Activated T-helper 1 cell treated with Interleukin-2 at 50 U/mL for 16 hours (primary cell): Measurements from ENCODE around the gene ABTB1.
A peak's percentile ranks its signal among the peaks of the same experiment; 100 is the strongest.

Experiments
- DNase-seq: peaks from one replicate; pipeline ENCODE4 v3.0.0-alpha.2; 2020; ENCODE audit warnings: low read depth

Gene ABTB1

DNA sequence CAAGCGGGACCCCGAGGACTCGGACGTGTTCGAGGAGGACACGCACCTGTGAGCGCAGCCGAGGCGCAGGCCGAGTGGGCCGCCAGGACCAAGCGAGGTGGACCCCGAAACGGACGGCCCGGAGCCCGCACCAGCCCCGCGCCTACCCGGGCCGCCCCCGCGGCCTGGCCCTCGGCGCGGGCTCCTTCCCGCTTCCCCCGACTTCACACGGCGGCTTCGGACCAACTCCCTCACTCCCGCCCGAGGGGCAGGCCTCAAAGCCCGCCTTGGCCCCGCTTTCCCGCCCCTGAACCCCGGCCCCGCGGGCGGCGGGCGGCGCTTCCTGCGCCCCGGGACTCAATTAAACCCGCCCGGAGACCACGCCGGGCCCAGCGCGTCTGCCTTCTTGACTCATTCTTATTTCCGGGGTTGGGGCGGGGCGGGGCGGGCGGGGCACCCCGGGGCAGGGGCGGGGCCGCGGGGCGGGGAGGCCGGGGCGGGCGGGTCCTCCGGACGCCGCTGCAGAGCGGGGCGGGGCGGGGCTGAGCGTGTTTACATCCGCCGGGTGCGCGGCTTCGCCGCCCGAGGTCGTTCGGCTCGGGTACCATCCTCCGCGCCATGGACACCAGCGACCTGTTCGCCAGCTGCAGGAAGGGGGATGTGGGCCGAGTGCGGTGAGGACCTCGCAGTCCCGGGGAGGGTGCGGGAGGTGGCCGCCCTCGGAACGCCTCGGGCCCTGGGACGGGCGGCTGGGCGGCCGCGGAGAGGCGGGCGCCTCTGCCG, at the start of gene ABTB1:
Gene ABTB1, plus strand, starts transcription at position 524 of the 762 bp plus-strand sequence. Its CDS starts 74 bp downstream, at position 598.
- peak; percentile 82 for DNase-seq

DNA sequence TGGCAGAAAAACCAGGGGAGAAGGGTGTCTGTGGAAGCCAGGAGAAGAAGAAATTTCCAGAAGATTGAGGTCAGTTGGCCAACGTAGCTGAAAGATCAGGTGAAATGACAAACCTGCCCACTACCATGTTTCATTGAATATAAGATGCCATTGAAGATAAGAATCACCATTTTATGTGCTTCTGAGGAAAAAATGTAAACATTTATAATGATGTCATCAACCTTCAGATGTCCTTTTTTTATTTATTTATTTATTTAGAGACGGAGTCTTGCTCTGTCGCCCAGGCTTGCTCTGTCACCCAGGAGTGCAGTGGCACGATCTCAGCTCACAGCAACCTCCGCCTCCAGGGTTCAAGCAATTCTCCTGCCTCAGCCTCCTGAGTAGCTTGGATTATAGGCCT, 48.7 kb upstream of the ABTB1 start:
- no peak for DNase-seq

DNA sequence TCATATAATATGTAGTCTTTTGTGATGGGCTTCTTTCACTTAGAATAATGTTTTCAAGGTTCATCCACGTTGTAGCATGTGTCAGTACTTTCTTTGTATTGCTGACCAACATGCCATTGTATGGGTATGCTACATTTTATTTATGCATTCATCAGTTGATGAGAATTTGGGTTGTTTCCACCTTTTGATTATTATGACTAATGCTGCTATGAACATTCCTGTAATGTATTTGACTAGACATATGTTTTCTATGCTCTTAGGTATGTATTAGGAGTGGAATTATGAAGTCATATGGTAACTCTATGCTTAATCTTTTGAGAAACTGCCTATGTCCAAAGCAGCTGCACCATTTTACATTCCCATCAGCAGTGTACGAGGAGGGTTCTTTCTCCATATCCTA, 46.9 kb upstream of the ABTB1 start:
- no peak for DNase-seq

DNA sequence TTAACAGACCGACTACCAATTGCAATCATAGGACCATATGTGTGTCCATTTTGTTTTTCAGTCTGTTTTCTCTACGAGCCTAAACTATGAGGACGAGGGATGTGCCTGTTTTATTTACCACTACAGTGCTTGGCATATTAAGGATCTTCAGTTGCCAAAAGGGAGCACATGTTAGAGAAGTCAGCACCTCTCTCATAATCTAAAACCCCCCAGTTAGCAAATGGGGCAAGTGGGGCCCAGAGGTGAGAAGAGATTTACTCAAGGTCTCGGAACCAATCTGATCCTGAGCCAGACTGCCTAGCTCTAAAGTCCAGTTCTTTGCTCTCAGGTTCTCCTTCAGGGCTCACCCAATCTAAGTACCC, 44.3 kb upstream of the ABTB1 start:
- no peak for DNase-seq

DNA sequence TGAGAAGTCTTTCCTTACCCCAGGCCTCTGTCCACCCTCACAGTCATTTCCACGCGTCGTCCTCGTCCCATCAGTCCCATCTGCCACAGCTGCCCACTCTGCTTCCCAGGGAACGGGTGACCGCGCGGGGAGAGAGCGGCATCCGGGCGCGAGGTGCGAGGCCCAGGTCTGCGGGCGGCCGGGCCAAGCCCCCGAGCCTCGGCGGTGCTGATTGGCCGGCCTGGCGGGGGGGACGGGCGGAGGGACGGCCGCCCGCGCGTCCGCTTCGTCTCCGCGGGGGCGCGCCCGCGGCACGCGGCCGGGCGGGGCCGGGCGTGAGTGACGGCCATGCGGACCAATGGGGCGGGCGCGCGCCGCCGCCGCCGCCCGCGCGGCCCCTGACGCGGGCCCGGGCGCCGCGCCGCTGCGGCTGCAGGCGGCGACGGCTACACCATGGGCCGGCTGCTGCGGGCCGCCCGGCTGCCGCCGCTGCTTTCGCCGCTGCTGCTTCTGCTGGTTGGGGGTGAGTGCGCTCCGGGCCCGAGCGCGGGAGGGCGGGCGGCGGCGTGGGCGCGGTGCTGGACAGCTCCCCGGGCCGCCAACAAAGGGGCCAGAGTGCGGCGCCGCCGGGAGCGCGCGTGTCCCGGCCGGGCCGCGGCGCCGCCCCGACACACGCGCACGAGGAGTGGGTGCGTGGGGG, 43.8 kb upstream of the ABTB1 start, which contains the start of gene PODXL2:
Gene PODXL2, plus strand, starts transcription at position 398 of the 679 bp plus-strand sequence. Its CDS starts 35 bp downstream, at position 433.
- DNase-seq, result peak; percentile 15

DNA sequence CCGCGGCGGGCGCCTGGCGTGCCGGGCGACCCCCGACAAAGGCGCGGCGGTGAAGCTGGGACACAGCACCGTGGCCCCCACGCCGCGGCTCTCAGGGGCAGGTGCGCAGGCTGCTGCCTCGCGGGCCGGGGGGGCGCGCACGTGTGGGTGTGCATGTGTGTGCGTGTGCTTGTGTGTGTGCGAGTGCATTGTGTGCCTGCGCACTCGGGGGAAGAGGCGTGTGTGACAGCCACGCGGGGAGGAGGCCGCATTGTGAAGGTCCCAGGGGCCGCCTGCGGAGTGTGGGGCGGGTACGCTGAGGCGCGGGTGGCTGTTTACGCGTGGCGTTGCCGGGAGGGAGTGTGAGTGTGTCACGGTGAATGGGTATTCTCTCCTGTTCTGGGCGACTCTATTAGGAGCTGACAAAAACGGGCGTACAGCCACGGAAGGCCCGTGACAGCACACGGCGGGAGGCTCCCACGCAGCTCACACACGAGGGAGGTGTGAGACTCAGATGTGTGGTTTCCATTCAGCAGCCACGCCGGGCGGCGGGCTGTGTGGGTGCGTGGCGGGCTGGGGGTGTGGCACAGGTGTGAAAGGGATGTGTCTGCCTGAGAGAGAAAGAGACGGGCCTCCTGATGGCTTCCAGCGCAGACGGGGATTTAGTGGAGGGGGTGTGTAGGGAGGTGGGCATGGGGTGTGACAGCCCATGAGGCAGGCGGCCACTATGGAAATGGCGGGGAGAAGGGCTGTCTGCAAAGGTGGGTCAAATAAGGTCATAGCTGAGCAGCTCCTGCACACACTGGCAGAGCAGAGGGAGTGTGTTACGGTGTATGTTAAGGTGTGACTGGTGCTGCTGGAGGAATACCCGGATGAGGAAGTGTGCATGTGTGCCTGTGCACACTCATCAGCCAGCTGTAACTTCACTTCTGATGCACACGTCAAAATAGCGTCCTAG, 43.0 kb upstream of the ABTB1 start:
- DNase-seq, result peak; percentile 5

DNA sequence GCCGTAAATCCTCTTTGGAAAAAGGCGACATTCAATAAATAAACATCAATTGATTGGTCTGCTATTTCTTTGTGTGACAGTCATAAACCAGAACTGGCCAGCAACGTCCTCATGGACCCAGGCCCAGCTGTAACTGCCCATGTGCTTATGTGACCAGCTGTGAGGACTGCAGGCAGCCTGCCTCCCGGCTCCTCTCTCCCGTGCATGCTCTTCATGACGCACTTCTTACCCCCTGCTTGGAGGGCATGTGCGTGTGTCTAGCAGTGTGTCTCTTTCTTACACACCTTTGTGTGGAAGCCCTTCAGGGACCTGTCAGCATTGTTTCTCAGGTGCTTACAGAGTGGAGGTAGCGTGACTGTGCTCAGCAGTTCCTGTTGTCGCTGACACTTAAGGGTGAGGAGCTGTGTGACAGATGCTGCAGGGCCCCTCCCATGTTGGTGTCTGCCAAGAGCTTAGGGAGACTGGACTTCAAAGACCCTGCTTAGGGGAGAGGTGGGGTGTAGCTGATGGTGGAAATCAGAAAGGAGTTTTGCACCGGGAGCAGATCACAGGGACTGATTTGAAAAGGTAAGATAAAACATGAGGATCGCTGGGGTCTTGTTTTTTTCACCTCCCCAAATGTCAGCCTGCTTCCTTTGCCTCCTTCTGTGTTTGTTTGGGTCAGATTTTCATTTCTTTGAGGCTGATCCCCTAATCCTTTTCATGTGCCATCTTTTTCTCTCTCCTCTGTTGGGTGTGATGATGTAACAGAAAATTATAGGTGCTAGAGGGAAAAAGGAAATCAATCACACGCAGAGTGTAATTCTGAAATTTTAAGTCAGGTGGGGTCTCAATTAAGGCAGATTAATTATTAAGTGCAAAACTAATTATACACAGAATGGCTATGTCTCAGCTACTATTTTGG, 41.7 kb upstream of the ABTB1 start:
- no peak for DNase-seq

DNA sequence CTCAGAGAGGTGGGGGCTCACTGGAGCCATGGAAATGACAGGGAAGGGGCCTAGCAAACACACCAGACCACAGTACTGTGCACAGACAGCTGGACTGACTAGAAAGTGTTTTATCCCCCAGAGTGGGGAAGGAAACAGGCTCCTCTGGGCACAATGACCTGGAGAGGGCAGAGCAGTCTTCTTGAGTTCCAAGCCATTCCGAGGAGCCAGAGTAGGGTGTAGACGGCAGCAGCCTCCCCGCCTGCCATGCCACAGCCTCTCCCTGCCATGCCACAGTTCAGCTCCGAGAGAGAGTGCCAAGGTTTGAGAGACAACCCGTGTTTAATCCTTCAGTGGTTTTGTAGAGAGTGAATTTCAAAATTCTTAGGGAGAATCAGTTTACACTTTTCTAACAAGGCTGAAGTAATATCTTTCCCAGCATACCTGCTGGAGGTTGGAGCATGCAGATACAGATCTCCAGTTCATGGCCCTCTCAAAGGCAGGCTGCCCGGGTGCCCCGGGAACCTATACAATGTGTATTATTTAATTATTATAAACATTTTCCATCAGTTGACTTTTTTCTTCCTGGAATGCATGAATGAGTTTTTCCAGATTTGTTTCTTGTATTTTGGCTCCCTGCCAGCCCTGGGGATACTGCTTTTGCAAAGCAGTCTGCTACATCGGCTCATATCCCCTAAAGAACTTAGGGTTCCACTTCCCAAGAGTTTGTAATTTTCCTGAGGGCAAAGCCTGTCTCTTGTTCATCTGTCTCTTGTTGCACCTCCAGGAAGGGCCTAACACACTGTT, 40.5 kb upstream of the ABTB1 start:
- no peak for DNase-seq

DNA sequence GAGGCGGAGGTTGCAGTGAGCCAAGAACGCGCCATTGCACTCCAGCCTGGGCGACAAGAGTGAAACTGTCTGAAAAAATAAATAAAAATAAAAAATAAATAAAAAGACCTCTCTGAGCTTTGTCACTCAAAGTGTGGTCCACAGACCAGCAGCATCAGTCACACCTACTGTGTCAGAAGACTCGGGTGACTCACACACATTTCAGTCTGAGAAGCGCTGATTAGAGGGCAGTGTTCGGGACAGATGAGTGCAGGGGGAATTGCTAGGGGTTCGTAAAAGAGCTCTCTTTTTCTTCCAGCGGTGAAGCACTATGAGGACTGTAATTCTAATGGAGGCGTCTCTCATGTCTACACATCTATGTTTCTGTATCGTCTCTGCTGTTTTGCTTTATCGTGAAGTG, 38.1 kb upstream of the ABTB1 start:
- DNase-seq, result no peak

DNA sequence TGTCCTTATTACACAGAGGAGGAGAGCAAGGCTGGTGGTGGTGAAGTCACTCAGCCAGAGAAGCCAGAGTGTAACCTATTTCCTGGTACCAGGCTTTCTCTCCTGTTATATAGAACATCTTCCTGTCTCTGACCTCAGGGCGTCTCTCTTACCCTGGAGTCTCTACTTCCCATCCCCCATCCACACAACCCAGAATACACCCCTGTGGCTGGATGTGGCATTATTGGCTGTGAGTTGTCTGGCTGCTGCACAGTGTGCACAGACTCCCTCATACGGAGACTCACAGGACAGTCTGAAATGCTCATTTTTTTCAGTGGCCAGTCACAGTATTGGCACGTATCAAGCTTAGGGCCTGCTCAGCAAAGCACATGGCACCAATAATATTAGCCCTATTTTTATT, 35.2 kb upstream of the ABTB1 start:
- no peak for DNase-seq

DNA sequence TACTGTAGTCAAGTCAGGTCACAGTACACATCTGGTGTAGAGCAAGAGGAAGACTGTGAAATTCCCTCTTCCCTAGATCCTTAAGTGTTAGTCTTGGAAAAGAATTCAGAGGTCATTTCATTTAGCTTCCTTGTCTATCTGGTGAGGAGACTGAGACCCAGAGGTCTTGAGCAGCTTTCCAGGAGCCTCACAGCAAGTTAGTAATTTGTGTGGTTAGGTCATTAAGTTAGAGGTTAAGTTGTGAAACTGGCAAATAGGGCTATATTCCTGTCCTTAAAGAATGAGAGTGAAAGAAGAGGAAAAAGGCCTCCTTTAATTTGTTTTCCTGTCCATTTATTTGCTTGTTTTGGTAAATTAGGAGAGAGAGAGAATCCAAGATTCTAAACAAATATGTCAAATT, 34.8 kb upstream of the ABTB1 start:
- DNase-seq, result no peak

DNA sequence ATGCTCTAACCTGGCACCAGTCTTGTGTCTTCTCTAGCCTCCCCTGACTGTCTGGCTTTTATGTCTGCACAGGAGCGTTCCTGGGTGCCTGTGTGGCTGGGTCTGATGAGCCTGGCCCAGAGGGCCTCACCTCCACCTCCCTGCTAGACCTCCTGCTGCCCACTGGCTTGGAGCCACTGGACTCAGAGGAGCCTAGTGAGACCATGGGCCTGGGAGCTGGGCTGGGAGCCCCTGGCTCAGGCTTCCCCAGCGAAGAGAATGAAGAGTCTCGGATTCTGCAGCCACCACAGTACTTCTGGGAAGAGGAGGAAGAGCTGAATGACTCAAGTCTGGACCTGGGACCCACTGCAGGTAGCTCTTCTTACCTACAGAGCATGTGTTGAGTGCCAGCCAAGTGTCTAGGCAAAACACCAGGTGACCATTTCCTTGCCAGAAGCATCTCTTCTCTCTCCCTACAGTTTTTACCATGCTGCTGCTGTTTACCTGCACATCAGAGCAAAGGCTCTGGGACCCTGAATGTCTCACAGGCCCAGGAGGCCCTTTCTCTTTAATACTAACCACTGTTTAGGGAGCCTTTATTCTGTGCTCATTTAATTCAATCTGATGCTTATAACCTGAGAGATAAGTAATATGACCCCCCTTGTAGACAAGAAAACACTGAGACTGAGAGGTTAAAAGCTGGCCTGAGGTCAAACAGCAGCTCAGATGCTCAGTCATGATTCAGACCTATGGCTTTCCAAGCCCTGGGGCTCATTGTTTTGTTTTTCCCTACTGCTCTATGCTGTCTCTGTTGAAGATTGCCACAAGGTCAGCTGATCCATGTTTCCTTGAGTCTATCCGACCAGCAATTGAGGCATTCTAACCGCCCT, 33.3 kb upstream of the ABTB1 start:
- DNase-seq, result no peak

DNA sequence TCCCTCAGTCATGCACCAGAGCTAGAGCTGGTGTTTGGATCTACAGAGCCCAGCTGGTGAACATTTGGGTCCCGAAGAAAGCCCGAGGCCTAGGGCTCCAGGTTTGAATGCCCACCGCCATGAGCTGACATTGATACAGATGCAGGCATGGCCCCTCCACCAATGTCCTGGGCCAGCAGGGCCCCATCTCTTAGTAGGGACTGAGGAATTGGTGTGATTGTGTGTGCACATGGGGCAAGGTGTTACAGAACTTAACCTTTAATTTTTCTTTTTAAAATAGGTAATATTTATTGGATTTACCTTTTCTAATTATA, 32.8 kb upstream of the ABTB1 start:
- DNase-seq, result no peak

DNA sequence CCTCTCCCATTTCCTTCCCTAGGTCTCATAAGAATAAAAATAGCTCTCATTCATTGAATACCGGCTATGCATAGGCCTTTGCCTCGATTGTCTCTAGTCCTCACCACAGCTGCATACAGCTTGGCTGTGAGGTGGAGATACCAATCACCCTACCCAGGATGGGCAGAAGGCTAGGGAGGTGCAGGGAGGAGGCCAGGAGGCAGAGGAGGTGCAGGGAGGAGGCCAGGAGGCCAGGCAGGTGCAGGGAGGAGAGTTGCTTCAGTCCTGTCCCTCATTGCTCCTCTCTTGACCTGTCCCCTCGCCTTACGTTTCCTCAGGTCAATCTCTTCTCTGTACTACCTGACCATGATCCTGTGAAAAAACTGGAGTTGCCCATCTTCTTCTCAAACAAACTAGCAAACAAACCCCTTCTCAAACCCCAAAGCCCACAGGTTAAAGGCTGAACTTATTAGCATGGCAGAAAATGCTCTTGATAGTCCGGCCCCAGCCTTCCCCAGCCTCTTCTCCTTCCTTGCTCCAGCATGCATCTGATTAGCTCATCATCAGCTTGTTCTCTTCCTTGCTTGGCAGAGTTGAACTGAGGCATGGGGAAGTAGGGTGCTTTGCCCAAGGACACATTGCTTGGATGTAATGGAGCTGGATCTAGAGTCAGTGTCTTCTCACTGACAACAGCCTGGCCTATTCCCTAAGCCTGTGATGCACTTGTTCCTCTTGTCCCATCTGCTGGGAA, 27.9 kb upstream of the ABTB1 start:
- DNase-seq, result no peak

DNA sequence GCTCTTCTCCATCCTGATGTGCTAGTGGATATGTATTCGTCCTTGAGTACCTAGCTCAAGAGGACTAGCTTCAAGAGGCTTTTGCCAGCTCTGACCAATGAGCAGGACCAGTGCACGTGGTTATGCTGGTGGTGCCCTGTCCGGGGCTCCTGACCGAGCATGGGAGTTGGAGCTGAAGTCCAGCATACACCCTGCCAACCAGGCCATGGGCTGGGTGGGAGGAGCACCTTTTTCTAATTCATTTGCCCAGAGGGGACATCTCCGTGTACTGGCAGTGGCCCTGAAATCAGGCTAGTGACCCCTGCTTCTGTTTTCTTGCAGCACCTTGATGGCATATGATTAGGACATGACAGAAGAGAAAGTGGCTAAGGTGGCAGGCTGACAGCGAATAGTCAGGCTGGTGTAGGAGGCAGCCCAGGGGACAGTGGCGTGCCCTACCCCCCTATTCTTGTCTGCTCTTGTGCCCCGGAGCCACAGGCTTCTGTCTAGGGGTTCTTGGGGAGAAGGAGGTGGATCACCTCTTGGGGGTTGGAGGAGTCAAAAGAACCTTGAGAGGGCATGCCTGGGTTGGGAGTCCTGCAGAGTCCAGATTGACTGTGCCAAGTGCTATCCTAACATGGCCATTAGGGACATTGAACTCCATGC, 27.3 kb upstream of the ABTB1 start:
- DNase-seq, result no peak

DNA sequence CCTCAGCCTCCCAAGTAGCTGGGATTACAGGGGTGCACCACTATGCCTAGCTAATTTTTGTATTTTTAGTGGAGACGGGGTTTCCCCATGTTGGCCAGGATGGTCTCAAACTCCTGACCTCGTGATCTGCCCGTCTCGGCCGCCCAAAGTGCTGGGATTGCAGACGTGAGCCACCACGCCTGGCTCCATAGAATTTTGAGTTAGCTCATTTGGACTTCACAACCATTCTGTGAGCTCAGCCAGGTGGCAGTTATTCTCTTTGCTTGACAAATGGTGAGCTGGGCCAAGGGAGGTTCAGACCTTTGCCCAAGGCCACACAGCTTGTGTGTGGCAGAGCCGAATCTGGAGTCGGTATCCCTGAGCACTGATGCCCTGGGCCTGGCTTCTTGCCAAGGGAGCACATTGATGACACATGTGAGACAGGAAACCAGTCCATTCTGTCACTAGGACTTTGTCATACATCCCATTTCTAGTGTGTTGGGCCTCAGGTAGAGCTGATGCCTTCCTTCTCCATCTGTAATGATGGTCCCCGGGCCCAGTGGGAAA, 26.2 kb upstream of the ABTB1 start:
- DNase-seq, result no peak

DNA sequence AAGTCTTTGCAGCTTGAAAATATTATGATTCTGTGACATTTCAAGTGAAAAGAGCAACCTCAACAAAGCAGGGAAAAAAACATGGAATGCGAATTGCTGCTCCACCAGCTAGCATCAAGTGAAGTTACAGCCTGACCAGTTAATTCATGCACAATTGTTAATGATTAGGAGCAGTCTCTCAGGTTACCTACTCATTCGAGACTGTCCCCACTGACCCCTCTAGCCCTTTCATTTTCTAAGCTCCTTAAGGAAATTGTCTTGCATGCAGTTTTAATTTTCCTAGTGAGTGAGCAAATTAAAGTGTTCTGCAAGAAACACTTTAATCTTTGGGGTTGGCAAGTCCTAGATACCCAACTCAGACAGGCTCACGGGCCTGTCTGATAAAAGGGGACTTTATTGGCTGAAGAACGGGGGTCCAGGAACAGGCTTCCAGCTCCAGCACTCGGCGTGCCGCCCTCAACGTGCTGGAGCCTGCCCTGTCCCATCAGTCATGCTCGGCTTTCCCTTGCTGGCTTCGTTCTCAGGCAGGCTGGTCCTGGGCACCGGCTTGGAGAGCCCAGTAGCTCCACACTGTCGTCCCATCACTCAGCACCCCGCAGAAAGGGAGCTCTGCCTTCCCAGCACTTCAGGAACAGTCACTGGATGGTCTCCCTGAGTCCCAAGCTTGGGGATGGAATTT, 25.4 kb upstream of the ABTB1 start:
- DNase-seq, result no peak

DNA sequence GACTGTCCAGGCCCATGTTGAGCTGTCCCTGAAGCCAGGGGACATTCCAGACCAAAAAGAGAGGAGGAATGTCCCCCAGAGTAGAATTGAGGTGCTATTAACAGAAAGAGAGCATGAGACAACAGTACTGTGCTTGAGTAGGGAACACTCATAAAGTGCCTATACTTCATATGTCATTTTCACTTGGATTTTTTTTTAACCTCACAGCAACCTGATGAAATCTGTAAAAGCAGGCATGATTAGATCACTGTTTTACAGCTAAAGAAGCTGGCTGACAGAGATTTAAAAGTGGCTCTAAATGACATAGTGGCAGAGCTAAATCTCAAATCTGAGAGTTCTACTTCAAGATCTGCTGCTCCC, 24.9 kb upstream of the ABTB1 start:
- DNase-seq, result no peak
